GM21528 (cell line): ENCODE measurements around the gene TMEM9.
"Not testable (repeated sequence)": the region's sequence is repeated elsewhere in the genome, so short reads cannot be mapped to it uniquely, and the experiment has no call there.

ENCODE experiments used
- ATAC-seq: cut with Tn5 transposase; IDR thresholded peaks from one replicate; pipeline ENCODE4 v1.9.1; 2021; ENCODE audit warnings: mild to moderate bottlenecking, moderate library complexity; ENCODE audit not compliant: unreplicated experiment, low FRiP score

TMEM9 gene

DNA sequence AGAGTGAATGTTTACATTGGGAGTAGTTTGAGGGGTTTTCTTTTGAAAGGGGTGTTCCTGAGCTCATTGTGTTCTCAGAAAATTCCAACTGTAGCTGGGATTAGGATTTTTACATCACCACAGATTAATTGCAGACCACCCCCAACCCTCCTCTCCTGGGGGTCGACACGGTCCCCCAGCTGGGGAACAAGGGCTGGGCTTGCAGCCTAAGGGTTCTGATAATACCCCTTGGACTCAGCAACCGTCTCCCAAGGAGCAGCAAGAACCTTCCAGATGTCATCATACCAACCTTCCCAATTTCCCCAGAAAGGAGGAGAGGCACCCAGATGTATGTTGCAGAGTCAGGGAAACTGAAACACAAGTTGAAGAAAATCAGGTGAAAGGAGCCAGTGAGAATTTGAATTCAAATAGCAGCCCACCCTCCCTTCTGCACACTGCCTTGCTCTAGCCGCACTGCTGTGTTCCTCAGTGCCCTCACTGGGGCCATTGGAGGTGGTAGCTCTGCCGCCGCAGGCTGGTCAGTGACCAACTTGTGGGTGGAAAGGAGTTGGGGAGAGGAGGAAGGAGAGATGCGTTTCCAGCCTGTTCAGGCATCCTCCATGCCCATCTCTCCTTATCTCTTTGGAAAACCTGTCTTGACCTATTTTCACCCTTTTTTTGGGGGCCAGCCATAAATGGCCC lies 21.7 kb upstream of the TMEM9 start:
- no peak for ATAC-seq

DNA sequence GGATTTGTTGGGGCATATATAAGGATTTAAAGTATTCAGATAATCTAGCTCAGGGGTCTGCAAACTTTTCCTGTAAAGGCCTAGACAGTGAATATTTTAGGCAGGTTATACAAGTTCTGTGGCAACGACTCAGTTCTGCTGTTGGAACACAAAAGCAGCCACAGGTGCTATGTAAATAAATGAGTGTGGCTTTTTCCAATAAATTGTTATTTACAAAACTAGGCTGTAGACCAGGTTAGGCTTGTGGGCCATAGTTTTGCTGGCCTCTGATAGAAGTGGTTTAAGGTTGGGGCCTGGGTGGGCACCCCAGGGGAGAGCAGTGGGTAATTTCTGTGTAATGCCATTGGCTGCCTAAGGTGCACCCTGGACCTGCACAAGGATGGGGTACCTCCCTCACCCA lies 19.5 kb upstream of the TMEM9 start:
- ATAC-seq, result no peak

DNA sequence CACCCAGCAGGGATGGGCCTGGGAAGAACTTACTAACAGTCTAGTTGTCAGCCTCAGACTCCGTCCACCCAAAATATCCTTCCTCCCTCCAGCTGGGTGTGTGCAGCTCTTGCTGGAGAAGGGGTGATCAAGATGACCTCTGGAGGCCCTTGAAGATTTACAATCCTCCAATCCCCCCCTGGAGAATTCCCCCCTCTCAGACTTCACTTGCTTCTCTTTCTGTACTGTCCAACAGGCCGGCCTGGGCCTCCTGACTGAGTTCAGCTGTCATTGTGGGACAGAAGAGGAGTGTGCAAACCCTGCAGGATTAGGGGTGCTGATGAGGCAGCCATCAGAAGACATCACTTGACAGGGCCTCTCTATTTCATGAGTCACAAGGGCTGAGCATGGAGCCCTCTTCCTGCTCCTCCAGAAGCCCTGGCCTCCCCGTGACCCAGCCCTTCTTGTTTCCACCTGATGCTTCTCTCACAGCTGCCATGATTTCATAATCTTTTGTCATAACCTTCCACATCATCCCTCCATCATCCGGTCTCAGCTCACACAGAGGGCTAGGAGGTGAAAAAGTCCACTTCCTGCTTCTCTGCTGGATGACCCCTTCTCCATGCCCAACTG lies 18.8 kb upstream of the TMEM9 start:
- no peak for ATAC-seq

DNA sequence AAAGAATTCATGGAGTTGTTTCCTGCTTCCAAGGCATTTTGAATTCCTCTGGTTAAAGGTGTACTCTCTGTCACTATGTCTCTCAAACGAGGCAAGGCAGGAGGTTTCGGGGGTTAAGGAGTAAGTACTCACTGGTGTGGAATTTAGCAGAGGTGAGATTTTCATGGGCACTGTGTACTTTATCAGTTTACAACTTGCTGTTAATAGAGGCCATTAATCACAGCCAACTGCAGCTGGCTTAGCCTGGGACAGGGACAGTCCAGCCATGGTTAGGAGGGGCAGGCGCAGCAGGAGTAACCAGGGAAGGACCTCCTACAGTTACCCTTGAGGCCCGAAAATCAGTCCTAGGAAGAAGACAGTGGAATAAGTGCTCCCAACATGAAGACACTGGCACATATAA lies 18.1 kb upstream of the TMEM9 start:
- ATAC-seq, result no peak

DNA sequence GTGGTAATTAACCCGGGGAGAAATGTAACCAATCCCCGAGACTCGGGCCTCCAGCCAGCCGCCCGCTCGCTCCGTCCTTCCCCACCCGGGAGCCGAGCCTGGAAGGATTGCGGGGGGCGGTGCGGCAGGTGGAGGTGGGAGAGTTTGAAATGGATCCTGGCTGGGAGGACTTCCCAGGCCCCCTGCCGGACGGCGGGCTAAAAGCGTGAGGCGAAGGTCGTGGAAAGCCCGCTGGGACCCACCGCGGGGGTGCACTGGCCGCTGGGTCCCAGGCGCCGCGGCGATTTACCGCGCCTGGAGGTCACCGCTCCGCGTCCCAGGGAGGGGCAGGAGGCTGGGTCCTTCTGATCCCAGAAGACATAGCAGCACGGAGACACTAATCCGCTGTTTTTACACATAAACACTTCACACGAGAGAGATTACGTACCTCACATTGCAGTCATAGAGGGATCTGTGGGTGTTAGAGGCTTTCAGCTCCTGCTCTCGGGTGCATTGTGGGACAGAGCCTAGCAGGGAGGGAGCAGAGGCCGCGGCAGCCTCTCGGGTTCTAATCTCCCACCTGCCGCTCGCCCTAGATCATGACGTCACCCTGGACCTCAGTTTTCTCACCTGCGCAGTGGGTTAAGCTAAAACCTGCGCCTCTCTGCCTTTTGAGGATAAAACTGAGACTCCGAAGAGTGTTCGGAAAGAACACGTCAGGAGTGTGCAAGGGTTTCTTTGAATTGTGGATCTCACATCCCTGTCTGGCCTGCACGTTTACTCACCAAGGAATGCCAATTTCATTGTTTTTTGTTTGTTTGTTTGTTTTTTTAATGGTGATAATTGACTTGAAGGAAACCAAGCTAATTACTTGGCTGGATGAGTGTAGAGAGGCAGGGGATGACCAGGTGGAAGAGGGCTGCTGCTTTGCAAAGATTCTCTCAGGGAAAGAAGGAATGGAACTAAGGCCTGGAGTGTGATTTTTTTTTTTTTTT lies 17.1 kb upstream of the TMEM9 start:
- peak; percentile 53 for ATAC-seq

DNA sequence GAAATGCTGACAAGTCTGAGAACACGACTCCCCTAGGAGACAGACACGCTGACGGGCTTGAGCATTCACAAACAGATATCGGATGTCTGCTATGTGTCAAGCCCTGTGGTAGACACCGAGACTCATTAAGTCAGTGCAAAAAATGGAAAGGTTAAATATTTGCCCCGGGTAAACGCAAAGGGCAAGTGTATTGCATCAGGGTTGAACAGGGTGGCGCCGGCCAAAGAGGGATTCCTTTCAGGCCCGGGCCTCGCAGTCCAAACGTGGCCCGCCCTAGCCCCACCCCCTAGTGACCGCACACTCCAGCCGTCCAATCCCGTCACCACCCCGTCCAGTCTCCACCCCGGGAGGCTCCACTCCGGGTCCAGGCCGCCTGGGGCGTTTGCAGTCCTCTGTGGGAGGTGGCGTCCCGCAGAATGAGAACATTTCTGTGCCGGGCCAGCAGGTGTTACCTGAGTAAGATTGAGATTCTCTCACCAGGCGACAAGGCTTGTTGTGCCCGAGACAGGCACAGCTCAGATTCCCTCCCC lies 16.3 kb upstream of the TMEM9 start:
- peak; percentile 95 for ATAC-seq

DNA sequence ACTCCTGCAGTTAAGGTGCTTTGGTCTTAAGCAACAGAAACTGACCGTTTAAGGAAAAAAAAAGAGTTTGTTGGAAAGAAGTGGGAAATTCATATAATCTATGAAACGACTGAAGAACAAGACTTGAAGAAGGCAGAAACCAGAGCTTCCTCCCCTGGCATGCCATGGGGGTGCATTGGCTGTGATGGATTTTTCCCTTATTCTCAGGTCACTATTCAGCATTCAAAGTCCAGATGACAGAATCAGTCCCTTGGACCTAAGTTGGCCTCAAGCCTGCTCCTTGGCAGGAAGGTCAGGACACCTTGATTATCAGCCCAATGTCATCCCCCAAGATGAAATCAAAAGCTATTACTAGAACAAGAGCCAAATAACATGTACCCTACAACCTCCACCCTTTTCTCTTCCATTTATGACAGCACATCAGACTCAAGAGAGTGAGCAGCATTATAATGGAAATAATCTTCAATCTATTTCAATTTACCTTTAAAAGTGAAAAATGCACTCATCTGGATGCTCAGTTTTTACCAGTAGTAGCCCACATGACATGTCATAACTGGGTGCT lies 15.8 kb upstream of the TMEM9 start:
- no peak for ATAC-seq

DNA sequence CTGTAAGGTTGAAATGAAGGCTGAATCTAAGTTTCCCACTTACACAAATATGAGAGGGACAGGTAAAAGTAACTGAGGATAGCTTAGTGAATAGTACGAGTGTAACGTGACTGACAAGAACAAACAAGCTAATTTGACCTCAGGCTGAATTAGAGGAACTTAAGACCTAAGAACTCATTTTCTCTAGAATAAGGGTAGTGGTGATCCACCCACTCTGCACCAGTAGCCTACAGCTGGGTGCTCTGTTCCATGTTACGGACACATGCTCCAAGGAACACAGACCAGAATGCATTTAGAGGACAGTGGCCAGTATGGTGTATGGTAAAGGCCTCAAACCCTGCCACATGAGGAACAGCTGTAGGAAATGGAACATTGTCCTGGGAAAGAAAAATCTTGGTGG lies 14.9 kb upstream of the TMEM9 start:
- ATAC-seq, result no peak

DNA sequence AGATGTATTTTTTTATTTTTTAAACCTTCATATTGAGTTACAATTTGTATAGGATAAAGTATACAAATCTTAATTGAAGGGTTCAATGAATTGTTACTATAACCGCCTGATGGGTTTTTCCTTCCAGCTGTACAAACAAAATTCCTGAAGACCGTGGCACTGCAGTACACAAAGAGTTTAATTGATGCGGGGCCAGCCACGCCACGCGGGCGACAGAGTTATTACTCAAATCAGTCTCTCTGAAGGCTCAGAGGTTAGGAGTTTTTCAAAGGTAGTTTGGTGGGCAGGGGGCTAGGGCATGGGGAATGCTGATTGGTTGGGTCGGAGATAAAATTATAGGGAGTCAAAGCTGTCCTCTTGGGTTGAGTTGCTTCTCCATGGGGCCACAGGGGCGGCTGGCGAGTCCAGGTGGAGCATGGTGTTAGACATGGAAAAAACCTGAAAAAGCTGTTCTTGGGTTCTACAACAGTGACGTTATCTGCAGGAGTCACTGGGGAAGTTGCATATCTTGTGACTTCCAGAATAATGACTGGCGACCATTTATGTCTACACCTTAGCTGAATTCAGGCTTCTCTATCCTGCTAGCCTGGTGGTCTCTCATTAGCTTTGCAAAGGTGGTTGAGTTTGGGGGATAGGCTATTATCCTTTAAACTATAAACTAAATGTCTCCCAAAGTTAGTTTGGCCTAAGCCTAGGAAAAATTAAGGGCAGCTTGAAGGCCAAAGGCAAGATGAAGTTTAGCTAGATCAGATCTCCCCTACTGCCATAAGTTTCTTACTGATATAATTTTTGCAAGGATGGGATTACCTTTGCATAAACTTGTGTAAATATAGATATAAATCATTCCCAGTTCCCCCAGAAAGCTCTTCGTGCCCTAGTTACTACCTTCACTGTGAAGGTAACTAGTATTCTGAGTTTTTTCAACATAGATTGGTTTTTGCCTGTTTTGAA lies 13.0 kb upstream of the TMEM9 start:
- no peak for ATAC-seq

DNA sequence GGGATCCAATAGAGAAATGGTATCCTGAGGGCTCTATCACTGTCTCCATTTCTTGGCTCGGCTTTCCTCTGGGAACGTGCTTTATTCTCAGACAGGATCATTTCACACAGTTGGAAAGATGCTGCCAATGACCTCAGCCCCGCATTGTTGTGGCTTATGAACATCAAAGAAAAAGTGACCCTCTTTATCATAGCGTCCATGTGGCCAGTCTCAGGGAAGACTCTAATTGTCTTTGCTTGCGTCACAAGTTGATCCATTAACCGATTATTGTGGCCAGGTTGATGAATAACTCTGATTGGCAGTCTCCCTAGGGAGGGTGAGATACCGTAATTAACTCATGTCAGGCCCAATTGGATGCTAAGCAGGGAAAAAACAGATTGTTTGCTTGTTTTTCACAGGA lies 10.4 kb upstream of the TMEM9 start:
- no peak for ATAC-seq

DNA sequence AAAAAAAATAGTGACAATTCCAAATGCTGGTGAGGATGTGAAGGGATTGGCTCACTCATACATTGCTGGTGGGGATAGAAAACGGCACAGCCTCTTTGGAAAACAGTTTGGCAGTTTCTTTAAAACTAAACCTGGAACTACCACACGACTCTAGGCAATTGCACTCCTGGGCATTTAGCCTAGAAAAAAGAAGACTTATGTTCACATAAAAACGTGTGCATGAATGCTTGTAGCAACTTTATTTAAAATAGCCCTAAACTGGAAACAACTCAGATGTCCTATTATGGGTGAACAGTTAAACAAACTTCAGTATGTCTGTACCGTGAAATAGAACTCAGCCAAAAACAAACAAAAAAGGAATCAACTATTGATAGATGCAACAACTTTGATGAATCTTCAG lies 9.4 kb upstream of the TMEM9 start:
- no peak for ATAC-seq

DNA sequence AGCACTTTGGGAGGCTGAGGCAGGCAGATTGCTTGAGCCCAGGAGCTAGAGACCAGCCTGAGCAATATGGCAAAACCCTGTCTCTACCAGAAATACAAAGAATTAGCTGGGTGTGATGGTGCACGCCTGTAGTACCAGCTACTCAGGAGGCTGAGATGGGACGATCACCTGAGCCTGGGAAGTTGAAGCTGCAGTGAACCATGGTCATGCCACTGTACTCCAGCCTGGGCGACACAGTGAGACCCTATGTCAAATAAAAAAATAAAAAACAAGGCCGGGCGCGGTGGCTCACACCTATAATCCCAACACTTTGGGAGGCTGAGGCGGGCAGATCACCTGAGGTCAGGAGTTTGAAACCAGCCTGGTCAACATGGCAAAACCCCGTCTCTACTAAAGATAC lies 8.8 kb upstream of the TMEM9 start:
- not testable (repeated sequence) for ATAC-seq

DNA sequence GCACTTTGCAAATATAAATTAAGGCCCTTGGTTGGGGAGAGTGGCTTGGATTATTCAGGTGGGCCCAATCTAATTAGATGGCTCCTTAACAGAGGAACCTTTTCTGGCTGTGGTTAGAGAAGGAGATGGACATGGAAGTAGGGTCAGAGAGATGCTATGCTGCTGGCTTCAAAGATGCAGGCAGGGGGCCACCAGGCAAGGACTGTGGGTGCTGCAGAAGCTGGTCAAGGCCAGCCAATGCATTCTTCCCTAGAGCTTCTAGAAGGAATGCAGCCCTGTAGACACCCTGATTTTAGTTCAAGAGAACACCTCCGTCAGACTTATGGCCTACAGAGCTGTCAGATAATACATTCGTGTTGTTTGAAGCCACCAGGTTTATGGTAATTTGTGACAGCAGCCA lies 3.7 kb upstream of the TMEM9 start:
- no peak for ATAC-seq

DNA sequence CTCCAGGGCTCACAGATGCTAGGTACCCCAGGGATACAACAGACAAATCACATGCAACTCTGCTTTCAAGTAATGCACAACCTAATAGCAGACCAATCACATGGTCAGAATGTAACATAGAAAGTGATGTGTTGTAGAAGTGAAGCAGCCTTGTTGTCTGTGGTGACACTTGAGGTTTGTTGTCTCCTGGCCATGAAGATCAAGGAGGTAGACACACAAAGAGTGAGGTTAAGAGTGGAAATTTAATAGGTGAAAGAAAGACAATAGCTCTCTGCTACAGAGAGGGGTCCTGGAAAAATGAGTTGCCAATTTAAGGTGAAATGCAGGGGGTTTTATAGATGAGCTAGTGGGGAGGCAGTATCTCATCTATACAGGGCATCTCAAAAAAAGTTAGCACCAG lies 2.5 kb upstream of the TMEM9 start:
- ATAC-seq, result no peak

DNA sequence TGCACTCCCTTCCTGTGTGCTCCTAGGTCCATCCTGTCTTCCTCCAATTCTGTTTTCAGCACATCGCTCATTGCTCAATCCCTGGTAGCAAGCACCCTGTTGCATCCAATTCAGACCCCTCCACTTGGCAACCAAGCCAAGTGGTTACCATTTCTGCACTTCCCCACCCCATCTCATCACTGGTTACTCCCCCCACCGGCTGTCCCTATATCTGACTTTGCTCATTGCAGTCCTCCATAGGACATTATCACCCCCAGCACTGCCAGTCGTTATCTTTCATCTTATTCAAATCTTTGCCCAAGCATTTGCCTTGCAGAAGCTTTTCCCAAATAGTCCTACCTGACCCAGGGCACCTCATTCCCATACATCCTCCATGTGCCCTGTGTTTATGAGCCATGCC lies 2.1 kb upstream of the TMEM9 start:
- no peak for ATAC-seq

DNA sequence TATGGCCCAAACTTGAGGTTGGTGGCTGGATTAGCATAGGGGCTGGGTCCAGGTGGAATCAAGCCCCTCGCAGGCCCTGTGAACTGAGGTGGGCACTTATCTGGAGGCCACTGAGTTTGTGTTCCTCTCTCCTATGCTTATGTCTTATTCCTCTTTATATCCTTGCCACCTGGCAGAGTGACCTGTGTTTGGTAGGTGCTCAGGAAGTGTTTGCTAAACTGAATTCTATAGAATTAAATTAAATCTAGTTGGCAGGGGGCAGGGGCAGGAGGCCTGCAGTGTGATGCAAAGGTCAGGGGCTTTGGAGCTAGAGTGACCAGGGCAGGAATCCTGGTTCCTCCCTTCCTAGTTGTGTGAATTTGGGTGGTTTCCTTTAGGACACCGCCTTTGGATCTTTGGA lies 1.1 kb upstream of the TMEM9 start:
- ATAC-seq, result no peak

DNA sequence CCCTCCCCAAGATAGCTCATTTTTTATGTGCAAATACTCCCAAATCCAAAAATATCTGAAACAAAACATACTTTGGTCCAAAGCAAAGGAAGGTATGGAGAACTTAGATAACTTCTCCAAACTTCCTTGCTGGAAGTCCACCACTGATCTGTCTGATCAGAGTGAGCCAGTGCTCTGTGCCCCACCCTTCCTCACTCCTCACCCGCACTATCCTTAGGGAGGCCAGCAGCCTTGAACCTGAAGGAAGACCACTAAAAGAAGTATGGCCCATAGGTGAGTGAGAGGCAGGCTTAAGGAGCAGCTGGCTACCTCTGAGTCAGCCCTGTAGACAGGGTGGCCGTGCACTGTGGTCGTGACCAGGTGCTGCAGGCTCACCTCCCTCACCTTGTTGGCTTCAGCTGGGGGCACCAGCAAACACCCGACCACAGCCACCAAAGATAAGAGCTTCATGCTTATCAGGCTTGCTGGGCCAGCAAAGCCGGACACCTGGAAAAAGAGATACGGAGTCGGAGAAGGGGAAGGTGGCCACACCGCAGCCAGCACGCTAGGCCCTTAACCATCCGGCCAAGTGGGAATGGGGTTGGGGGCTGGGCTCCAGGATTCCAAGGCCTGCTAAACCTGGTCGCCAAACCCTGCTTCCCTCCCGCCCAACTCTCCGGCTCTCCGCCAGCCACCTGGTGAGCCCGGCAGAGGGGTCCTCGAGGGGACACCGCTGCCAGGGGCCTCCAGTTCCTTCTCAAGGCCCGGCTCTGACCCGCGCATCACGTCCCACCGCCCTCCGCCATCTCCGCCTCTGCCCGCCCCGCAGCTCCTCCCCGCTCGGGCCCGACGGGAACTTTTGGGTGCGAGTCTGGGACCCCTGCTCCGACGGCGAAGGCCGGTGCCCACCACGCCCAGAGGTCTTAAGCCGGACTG lies 543 bp downstream of the TMEM9 start:
- peak; percentile 76 for ATAC-seq

DNA sequence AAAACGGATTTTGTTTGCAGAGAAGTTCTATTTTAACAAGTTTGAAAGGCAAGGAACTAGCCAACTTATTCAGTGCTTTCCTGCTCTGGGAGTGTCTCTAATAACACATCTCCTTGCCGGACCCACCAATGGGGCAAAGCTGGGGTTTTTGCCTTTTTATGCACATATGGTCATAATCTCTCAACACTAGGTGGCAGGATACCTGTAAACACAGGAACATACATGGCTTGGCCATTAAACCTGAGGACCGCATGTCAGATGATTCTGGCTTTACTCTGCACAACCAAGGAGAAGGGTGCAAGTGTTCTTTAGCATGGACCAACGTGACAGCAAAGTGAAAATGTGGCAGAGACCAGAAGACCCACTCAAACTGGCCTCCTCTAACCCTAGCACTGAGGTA lies 4.9 kb downstream of the TMEM9 start:
- ATAC-seq, result no peak
